Left lung (tissue), 10 donors: ENCODE results near the gene B4GAT1. TPM values are rescaled to one million over a fixed set of nuclear protein-coding genes. Genes with fewer than 3 reads are reported as not detected.

Source experiments
- ATAC-seq: fragments of 200-7000 bp; cut with Tn5 transposase; one replicate; pipeline ENCODE4 v1.9.1; 2020; ENCODE audit warnings: moderate library complexity
- DNase-seq, 4 donors: peaks; one replicate each; pipeline ENCODE4 v3.0.0-alpha.2; 2013 to 2020
- H3K27ac ChIP-seq, 2 donors: fragments of 200-600 bp; sonication (generic) in 1 of 2; one replicate each; pipeline versions ENCODE4 v1.5.0 to v1.8.0; 2020 to 2021
- H3K27me3 ChIP-seq, 2 donors: fragments of 200-600 bp; sonication (generic) in 1 of 2; one replicate each; pipeline versions ENCODE4 v1.5.0 to v1.8.0; 2020 to 2021
- H3K36me3 ChIP-seq, 2 donors: fragments of 200-600 bp; sonication (generic) in 1 of 2; one replicate each; pipeline versions ENCODE4 v1.5.0 to v1.8.0; 2020 to 2021
- H3K4me1 ChIP-seq, 2 donors: fragments of 200-600 bp; one replicate each; pipeline ENCODE4 v1.8.0; 2021
- H3K4me3 ChIP-seq, 2 donors: fragments of 200-600 bp; sonication (generic) in 1 of 2; one replicate each; pipeline versions ENCODE4 v1.5.0 to v1.8.0; 2020 to 2021; ENCODE audit warnings: mild to moderate bottlenecking in 1 of 2
- H3K9me3 ChIP-seq, 2 donors: fragments of 200-600 bp; sonication (generic) in 1 of 2; one replicate each; pipeline versions ENCODE4 v1.5.0 to v1.8.0; 2020 to 2021
- CTCF ChIP-seq, 2 donors: fragments of 200-600 bp; sonication (generic) in 1 of 2; IDR thresholded peaks; one replicate each; pipeline versions ENCODE4 v1.5.0 to v1.8.0; 2021; ENCODE audit warnings: antibody characterized with exemption in 2 of 2
- intact Hi-C, 2 donors: fragments of 100-400 bp; cut with DNase I; formaldehyde crosslinking; loops; one replicate each; pipeline versions ENCODE4 v1.11.2 to v1.14.2; 2022
- polyA plus RNA-seq, 6 donors: library from polyadenylated mRNA; unstranded; fragments of 120-200 nt; gene quantifications; one replicate each; pipeline ENCODE4 v1.2.1, GENCODE V29; 2013; ENCODE audit not compliant: insufficient read length in 6 of 6
- total RNA-seq, 2 donors: library from RNA; stranded (reverse); fragmentation: NEBNext Ultra II Directional; extraction: Animal tissue kit (Norgen Biotek cat#: 25700); gene quantifications; one replicate each; pipeline ENCODE4 v1.2.1, GENCODE V29; 2021
- donor health status: DM: no; HTN: yes; CAD: no.
- donor health status: DM: no; HTN: no; CAD: no.

Gene B4GAT1
- total and polyA plus RNA-seq, 8 donors: 22.9 to 35.9 (median 30.2) TPM

GRCh38 chr11:66365711-66366619, 18.5 kb upstream of the B4GAT1 start:
- ATAC-seq: no peak
- H3K4me3 ChIP-seq: no peak overlapping the region

GRCh38 chr11:66365166-66365565, 17.7 kb upstream of the B4GAT1 start:
- peaks cover 0 to 8% of the 10 kb centered on the region in 2 donors for H3K27me3 ChIP-seq
- H3K4me3 ChIP-seq: no peak overlapping the region
- H3K4me1 ChIP-seq: peaks cover 0 to 8% of the 10 kb centered on the region in 2 donors
- no peaks in the 10 kb centered on the region for H3K9me3 ChIP-seq
- peak in 1 of 4 donors; percentile 38 for DNase-seq
- no peak for ATAC-seq
- intact Hi-C loops: no loop called here
- no peak overlapping the region for H3K27ac ChIP-seq
- no peak for TF ChIP-seq CTCF (IDR thresholded peaks at IDR 0.05)
- H3K36me3 ChIP-seq: peaks cover 0 to 5% of the 10 kb centered on the region in 2 donors

More at GRCh38 chr11:66365711-66366619, 18.5 kb upstream of the B4GAT1 start:
- intact Hi-C loops: no loop called here
- Histone ChIP-seq H3K36me3 (peaks cover 0 to 5% of the 10 kb centered on the region in 2 donors), H3K4me1 (peaks cover under 1 to 12% of the 10 kb centered on the region in 2 donors), H3K9me3 (no peaks in the 10 kb centered on the region), H3K27ac (no peak overlapping the region), H3K27me3 (peaks cover 0 to 16% of the 10 kb centered on the region in 2 donors)
- no peak for TF ChIP-seq CTCF (IDR thresholded peaks at IDR 0.05)
- peak in 1 of 4 donors; percentile 53 for DNase-seq

GRCh38 chr11:66363805-66364535, 16.5 kb upstream of the B4GAT1 start:
- H3K4me3 ChIP-seq: no peak overlapping the region
- DNase-seq: peak in 1 of 4 donors; percentile 88
- peak; percentile 21 for ATAC-seq
- H3K9me3 ChIP-seq: no peaks in the 10 kb centered on the region
- peaks cover 0 to 8% of the 10 kb centered on the region in 2 donors for H3K4me1 ChIP-seq
- H3K36me3 ChIP-seq: peaks cover 0 to 5% of the 10 kb centered on the region in 2 donors
- H3K27ac ChIP-seq: peak overlapping the region; percentile 13 to 24
- H3K27me3 ChIP-seq: peaks cover 0 to 7% of the 10 kb centered on the region in 2 donors
- TF ChIP-seq CTCF (IDR thresholded peaks at IDR 0.05): peak; percentile 48 to 69
- intact Hi-C loops: no loop called here

- H3K4me1 ChIP-seq: peaks cover 0 to 8% of the 10 kb centered on the region in 2 donors
- peak overlapping the region; percentile 13 to 33 for H3K27ac ChIP-seq
- H3K4me3 ChIP-seq: no peak overlapping the region
- H3K36me3 ChIP-seq: no peaks in the 10 kb centered on the region
- peak in 3 of 4 donors; percentile 30 to 86 (median 80) for DNase-seq
- intact Hi-C loops: no loop called here
- no peaks in the 10 kb centered on the region for H3K9me3 ChIP-seq
- ATAC-seq: peak; percentile 88
- no peaks in the 10 kb centered on the region for H3K27me3 ChIP-seq
- no peak for TF ChIP-seq CTCF (IDR thresholded peaks at IDR 0.05)
Measured at GRCh38 chr11:66363187-66363601, 15.8 kb upstream of the B4GAT1 start.
